Measurements from ENCODE around the gene NCAM2. TPM values are rescaled to one million over a fixed set of nuclear protein-coding genes. Genes with fewer than 3 reads are reported as not detected.

Gene NCAM2
- total and polyA plus RNA-seq, 2 donors (not counting 3 experiments of a cell fraction or from before 2014, with no cell fraction given), result 0.11 to 0.27 TPM

DNA sequence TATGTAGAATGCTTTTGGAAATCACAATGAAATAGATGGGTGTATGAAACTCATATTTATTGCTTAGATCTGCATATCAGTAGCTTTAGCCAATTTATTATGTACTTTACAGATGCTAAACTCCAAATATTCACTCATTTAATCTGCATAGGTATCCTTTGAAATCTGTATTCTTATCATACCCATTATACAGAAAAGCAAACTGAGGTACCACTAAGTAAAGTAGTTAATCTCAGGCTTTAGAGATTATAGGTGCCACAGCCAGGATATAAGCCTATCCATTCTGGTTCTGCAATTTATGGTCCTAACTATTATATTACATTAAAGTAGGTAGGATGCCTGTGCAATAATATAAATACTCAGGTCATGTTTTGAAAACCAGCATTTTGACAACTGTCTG, 369.4 kb downstream of the NCAM2 start:
- Histone ChIP-seq H3K9ac (replicated peaks; ENCODE audit: extremely low read depth, insufficient read depth, low read length) (no peak overlapping the region), H3K4me3 (replicated peaks in 1 of 3; ENCODE audit: insufficient read depth in 1 of 3, low read depth in 1 of 3, low read length in 3 of 3) (no peak overlapping the region), H3K9me1 (replicated peaks; ENCODE audit: control insufficient read depth, extremely low read depth, insufficient read depth, low read length) (no peaks in the 10 kb centered on the region), H3K27me3 (ENCODE audit: control insufficient read depth in 2 of 2, insufficient read depth in 2 of 2, low read length in 2 of 2) (no peaks in the 10 kb centered on the region), H3K9me3 (replicated peaks; ENCODE audit: control insufficient read depth, insufficient read depth, low read length) (no peaks in the 10 kb centered on the region), H4K20me1 (replicated peaks; ENCODE audit: control insufficient read depth, extremely low read depth, insufficient read depth, low read length) (no peaks in the 10 kb centered on the region), H3K79me2 (ENCODE audit: control insufficient read depth, insufficient read depth, low read length) (no peaks in the 10 kb centered on the region), H2AFZ (ENCODE audit: low read depth, low read length) (no peak overlapping the region), H3K36me3 (ENCODE audit: control insufficient read depth in 2 of 2, extremely low read depth in 1 of 2, insufficient read depth in 2 of 2, low read length in 2 of 2) (no peaks in the 10 kb centered on the region), H3K27ac (ENCODE audit: insufficient read depth, low read depth, low read length) (no peak overlapping the region), H3K4me1 (ENCODE audit: control insufficient read depth, extremely low read depth, insufficient read depth, low read length) (no peaks in the 10 kb centered on the region), H3K4me2 (ENCODE audit: insufficient read depth, low read length) (no peak overlapping the region)
- ChIA-PET CTCF (no interaction called here), POLR2A (no interaction called here)
- DNase-seq (ENCODE audit: low read depth, low spot score) (no peak), FAIRE-seq (no peak)
- TF ChIP-seq POLR2A (IDR thresholded peaks at IDR 0.05; ENCODE audit: low read depth, low read length) (no peak), EZH2 (IDR thresholded peaks at IDR 0.05; ENCODE audit: borderline replicate concordance, low read depth, low read length, severe bottlenecking) (no peak), GATA2 (IDR thresholded peaks at IDR 0.05; ENCODE audit: insufficient read depth, insufficient read length, low read depth, low read length) (no peak), JUN (IDR thresholded peaks at IDR 0.05; ENCODE audit: borderline replicate concordance, insufficient read depth, insufficient read length, low read depth) (no peak), MAX (IDR thresholded peaks at IDR 0.05; ENCODE audit: insufficient read depth, insufficient read length) (no peak), FOS (IDR thresholded peaks at IDR 0.05; ENCODE audit: borderline replicate concordance, insufficient read depth, low read length) (no peak), POLR2AphosphoS5 (IDR thresholded peaks at IDR 0.05; ENCODE audit: insufficient read depth, low read depth, low read length) (no peak), MYC (IDR thresholded peaks at IDR 0.05; ENCODE audit: low read depth, low read length) (no peak)
- TF ChIP-seq, protein P1, sequence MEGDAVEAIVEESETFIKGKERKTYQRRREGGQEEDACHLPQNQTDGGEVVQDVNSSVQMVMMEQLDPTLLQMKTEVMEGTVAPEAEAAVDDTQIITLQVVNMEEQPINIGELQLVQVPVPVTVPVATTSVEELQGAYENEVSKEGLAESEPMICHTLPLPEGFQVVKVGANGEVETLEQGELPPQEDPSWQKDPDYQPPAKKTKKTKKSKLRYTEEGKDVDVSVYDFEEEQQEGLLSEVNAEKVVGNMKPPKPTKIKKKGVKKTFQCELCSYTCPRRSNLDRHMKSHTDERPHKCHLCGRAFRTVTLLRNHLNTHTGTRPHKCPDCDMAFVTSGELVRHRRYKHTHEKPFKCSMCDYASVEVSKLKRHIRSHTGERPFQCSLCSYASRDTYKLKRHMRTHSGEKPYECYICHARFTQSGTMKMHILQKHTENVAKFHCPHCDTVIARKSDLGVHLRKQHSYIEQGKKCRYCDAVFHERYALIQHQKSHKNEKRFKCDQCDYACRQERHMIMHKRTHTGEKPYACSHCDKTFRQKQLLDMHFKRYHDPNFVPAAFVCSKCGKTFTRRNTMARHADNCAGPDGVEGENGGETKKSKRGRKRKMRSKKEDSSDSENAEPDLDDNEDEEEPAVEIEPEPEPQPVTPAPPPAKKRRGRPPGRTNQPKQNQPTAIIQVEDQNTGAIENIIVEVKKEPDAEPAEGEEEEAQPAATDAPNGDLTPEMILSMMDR (IDR thresholded peaks at IDR 0.05; ENCODE audit: extremely low read depth in 1 of 2, insufficient read depth in 1 of 2, low read depth in 1 of 2, low read length in 2 of 2), result no peak
- intact Hi-C loops (cut with micrococcal nuclease), result no loop called here
- BruUV-seq (replicated peaks), result no TSS peak
- dilution Hi-C loops (cut with MboI; ENCODE audit: extremely low pct_ligation_motif_present, low sequenced_read_pairs), result no loop called here
